ENCODE data around the gene TSR2. TPM values are rescaled to one million over a fixed set of nuclear protein-coding genes. Genes with fewer than 3 reads are reported as not detected.

The TSR2 gene
- total and polyA plus RNA-seq, 2 of the 13 experiments (the other 11 are each of a cell fraction or from before 2014, with no cell fraction given): 10.9 to 35.5 TPM

DNA sequence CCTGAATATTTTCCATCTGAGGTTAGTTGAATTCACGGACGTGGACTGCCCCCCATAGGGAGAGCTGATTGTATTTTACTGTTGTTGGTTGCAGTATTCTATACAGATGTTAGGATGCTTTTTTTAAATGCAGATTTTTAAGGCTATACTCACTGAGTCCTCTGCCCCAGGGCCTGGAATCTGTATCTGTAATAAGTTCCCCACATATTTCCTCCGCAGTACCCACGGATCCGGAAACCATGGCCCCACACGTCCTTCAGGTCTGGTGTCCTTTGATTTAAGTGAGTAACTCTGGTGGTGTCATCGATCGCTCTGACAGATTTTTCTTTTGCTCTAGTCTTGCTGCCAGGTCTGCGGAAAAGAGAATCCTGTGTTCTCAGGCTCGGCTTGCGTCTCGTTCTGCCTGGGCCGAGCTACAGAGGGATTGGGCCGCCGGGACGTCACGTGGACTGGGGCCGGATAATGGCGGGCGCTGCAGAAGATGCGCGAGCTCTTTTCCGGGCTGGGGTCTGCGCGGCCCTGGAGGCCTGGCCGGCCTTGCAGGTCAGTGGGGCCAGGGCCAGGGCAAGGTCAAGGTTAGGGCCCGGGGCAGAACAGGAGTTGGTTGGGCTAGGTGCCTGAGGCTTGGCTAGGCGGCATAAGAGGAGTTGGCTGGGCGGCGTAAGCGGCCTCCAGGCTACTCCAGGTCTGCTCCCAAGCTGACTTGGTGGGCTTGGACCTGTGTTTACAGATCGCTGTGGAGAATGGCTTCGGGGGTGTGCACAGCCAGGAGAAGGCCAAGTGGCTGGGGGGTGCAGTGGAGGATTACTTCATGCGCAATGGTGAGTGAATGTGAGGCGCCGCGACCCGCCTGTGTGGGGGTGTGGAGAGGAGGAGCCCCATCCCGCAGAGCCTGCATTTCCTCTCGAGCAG, at the start of gene TSR2 (continued):
- TF ChIP-seq DR1 (CRISPR knock-in tag; IDR thresholded peaks at IDR 0.05): peak; percentile 63; the same call in 1 of the 2 replicates
- TF ChIP-seq ZNF670 (CRISPR knock-in tag; IDR thresholded peaks at IDR 0.05; ENCODE audit: borderline replicate concordance): peak; percentile 83; the same call in 1 of the 2 replicates
- TF ChIP-seq ZNF790 (CRISPR knock-in tag; IDR thresholded peaks at IDR 0.05; ENCODE audit: borderline replicate concordance): no peak
- peak; percentile 91 for TF ChIP-seq PHF8 (CRISPR knock-in tag; IDR thresholded peaks at IDR 0.05)
- TF ChIP-seq IKZF1 (IDR thresholded peaks at IDR 0.05): no peak
- TF ChIP-seq ELK4 (CRISPR knock-in tag; IDR thresholded peaks at IDR 0.05; ENCODE audit: borderline replicate concordance): no peak
- 0 out of 2 replicates have a peak, but pooled peaks have one; percentile 62 for TF ChIP-seq HBP1 (CRISPR knock-in tag; IDR thresholded peaks at IDR 0.05; ENCODE audit: low read depth)
- 0 out of 2 replicates have a peak, but pooled peaks have one; percentile 37 for TF ChIP-seq KMT2A (CRISPR knock-in tag; IDR thresholded peaks at IDR 0.05)
- peak; percentile 65 for TF ChIP-seq ASH2L (IDR thresholded peaks at IDR 0.05; ENCODE audit: insufficient read length, low read depth, low read length)
- no peak for TF ChIP-seq ZBTB40 (IDR thresholded peaks at IDR 0.05)
- peak; percentile 33; the same call in 1 of the 2 replicates for TF ChIP-seq ZBTB40 (CRISPR knock-in tag; IDR thresholded peaks at IDR 0.05)
- peak; percentile 65; the same call in 1 of the 2 replicates for TF ChIP-seq CSRNP1 (CRISPR knock-in tag; IDR thresholded peaks at IDR 0.05)
- 0 out of 2 replicates have a peak, but pooled peaks have one; percentile 28 for TF ChIP-seq ZNF160 (CRISPR knock-in tag; IDR thresholded peaks at IDR 0.05)
